HG03095 (cell line): ENCODE results near the gene TSGA10IP.
A peak's percentile ranks its signal among the peaks of the same experiment; 100 is the strongest.

Experiments used
- ATAC-seq: cut with Tn5 transposase; IDR thresholded peaks from one replicate; pipeline ENCODE4 v1.9.1; 2021; ENCODE audit warnings: moderate library complexity; ENCODE audit not compliant: unreplicated experiment

The TSGA10IP gene

GRCh38 chr11:65917434-65918210 lies 27.7 kb upstream of the TSGA10IP start:
- ATAC-seq: no peak

- ATAC-seq: peak; percentile 38
Observed at GRCh38 chr11:65918211-65919140, 26.8 kb upstream of the TSGA10IP start, which contains the start of gene C11orf68. TSS of gene C11orf68 (minus strand) at chr11:65919062. CDS start at chr11:65919031, 31 bp downstream.

GRCh38 chr11:65919141-65919572 lies 26.1 kb upstream of the TSGA10IP start, which contains the start of gene DRAP1:
TSS of gene DRAP1 (plus strand) at chr11:65919426. CDS start at chr11:65919502, 76 bp downstream.
- peak; percentile 77 for ATAC-seq

- ATAC-seq: peak; percentile 35
Observed at GRCh38 chr11:65919573-65920371, 25.5 kb upstream of the TSGA10IP start.

- ATAC-seq: no peak
Observed at GRCh38 chr11:65920372-65920802, 24.9 kb upstream of the TSGA10IP start.

- ATAC-seq: no peak
Observed at GRCh38 chr11:65921033-65921555, 24.2 kb upstream of the TSGA10IP start.

- no peak for ATAC-seq
Observed at GRCh38 chr11:65921876-65922275, 23.4 kb upstream of the TSGA10IP start.

GRCh38 chr11:65922565-65922964 lies 22.7 kb upstream of the TSGA10IP start:
- ATAC-seq: no peak

- no peak for ATAC-seq
Observed at GRCh38 chr11:65925397-65925796, 19.9 kb upstream of the TSGA10IP start.

- peak; percentile 67 for ATAC-seq
Observed at GRCh38 chr11:65927904-65928397, 17.3 kb upstream of the TSGA10IP start.

- ATAC-seq: no peak
Observed at GRCh38 chr11:65928667-65929066, 16.6 kb upstream of the TSGA10IP start.

- ATAC-seq: no peak
Observed at GRCh38 chr11:65931773-65932557, 13.3 kb upstream of the TSGA10IP start.

GRCh38 chr11:65932558-65932919 lies 12.7 kb upstream of the TSGA10IP start:
- no peak for ATAC-seq

- no peak for ATAC-seq
Observed at GRCh38 chr11:65934014-65934413, 11.3 kb upstream of the TSGA10IP start.

- no peak for ATAC-seq
Observed at GRCh38 chr11:65937766-65938165, 7.5 kb upstream of the TSGA10IP start.

- ATAC-seq: no peak
Observed at GRCh38 chr11:65941720-65942310, 3.5 kb upstream of the TSGA10IP start.

GRCh38 chr11:65942531-65942930 lies 2.7 kb upstream of the TSGA10IP start:
- ATAC-seq: no peak

GRCh38 chr11:65944191-65944590 lies 1.1 kb upstream of the TSGA10IP start:
- no peak for ATAC-seq

- no peak for ATAC-seq
Observed at GRCh38 chr11:65944767-65945166, 513 bp upstream of the TSGA10IP start.
